H1 (cell line): Measurements from ENCODE around the gene MAN1C1.

Experiments used
- CEBPB ChIP-seq: IDR thresholded peaks from 2 replicates; pipeline ENCODE4 v1.6.1; 2012; ENCODE audit warnings: low read depth, low read length
- POLR2A ChIP-seq, 2 experiments: IDR thresholded peaks; 1 replicate in 1 of 2; 2 replicates in 1 of 2; pipeline ENCODE4 v1.6.1; 2011; ENCODE audit warnings: low read depth in 2 of 2, low read length in 2 of 2, mild to moderate bottlenecking in 2 of 2; ENCODE audit errors: control extremely low read depth in 1 of 2
- POLR2AphosphoS5 ChIP-seq: IDR thresholded peaks from 2 replicates; pipeline ENCODE4 v1.6.1; 2011; ENCODE audit warnings: low read depth, low read length
- SP4 ChIP-seq: IDR thresholded peaks from 2 replicates; pipeline ENCODE4 v1.6.1; 2012; ENCODE audit warnings: low read length, inconsistent platforms

DNA sequence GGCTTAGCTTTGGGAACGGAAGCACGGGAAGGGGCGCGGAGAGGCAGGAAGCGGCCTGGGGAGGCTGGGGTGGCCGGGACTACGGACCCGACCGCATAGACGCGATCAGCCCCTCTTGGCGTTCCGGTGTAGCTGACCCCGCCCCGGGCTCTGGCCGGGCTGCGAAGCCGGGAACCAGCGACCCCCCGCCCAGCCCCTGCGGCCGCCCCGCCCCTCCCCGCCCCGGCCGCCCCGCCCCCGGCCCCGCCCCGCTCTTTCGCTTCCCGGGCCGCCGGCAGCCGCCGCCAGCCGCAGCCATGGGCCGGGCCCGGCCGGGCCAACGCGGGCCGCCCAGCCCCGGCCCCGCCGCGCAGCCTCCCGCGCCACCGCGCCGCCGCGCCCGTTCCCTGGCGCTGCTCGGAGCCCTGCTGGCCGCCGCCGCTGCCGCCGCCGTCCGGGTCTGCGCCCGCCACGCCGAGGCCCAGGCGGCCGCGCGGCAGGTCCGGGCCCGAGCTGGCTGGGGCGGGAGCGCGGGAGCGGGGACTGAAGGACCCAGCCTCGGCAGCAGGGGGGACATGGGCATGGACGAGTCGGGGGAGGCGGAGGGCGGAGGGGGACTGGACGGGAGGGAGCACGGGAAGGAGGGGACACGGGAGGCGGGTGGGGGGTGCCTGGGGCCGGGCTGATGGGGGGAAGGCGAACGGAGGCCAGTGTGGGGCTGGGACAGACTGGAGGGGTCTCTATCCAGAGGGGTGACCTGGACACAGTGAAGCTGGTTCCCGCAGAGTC lies 183.5 kb downstream of the MAN1C1 start, which contains the start of gene SELENON:
- TF ChIP-seq POLR2A (IDR thresholded peaks at IDR 0.05; ENCODE audit: control extremely low read depth in 1 of 2, low read depth in 2 of 2, low read length in 2 of 2) (no peak), CEBPB (no peak), SP4 (no peak), POLR2AphosphoS5 (peak; percentile 47; the same call in 1 of the 2 replicates)
